Motor neuron (in vitro differentiated cells): ENCODE measurements around the gene PLCH2. TPM values are rescaled to one million over a fixed set of nuclear protein-coding genes. Genes with fewer than 3 reads are reported as not detected.
"Not testable (repeated sequence)": the region's sequence is repeated elsewhere in the genome, so short reads cannot be mapped to it uniquely, and the experiment has no call there.

ENCODE experiments used
- ATAC-seq, 8 experiments: fragments of 200-7000 bp; cut with Tn5 transposase; replicated peaks in 6 of 8; 2 replicates each; pipeline ENCODE4 v1.8.0; 2021; ENCODE audit warnings: mild to moderate bottlenecking in 8 of 8, moderate library complexity in 8 of 8
- H3K27ac ChIP-seq, 2 donors: fragments of 250-450 bp; sonication (Bioruptor Pico); 2 replicates each; pipeline ENCODE4 v1.9.0; 2021; ENCODE audit warnings: antibody characterized with exemption in 2 of 2, mild to moderate bottlenecking in 2 of 2, moderate library complexity in 1 of 2
- H3K4me1 ChIP-seq, 2 donors: fragments of 250-450 bp; sonication (Bioruptor Pico); replicated peaks in 1 of 2; 2 replicates each; pipeline ENCODE4 v1.6.1; 2021; ENCODE audit warnings: antibody characterized with exemption in 2 of 2, mild to moderate bottlenecking in 2 of 2, moderate library complexity in 1 of 2
- H3K4me3 ChIP-seq, 5 donors: fragments of 250-450 bp; sonication (Bioruptor Pico); 2 replicates each; pipeline ENCODE4 v1.9.0; 2021; ENCODE audit warnings: antibody characterized with exemption in 5 of 5, mild to moderate bottlenecking in 5 of 5, moderate library complexity in 4 of 5
- WGBS, 10 experiments: fragments of 450-650 bp; shearing (Covaris generic); methylation state at CpG; one replicate each; pipeline ENCODE4 v1.0.0; 2022; 5-methylcytosine and 5-hydroxymethylcytosine counted together
- in situ Hi-C, 9 experiments: fragments of 400-800 bp; cut with MboI; loops; one replicate each; pipeline ENCODE4 v1.15.0; 2021; ENCODE audit warnings: low sequenced_read_pairs in 9 of 9, low pct_unique_long_range_greater_than_20kb in 2 of 9; ENCODE audit not compliant: unreplicated experiment in 9 of 9
- total RNA-seq, 8 experiments: library from RNA; unstranded; fragments of 300-600 nt; gene quantifications; 2 replicates each; pipeline versions ENCODE4 v1.2.3 to v1.2.4, GENCODE V29; 2022

The PLCH2 gene
- total RNA-seq, 8 experiments from 2014 or later = 0.51 to 7.4 (median 4.9) TPM

GRCh38 chr1:2433196-2433595, 42.9 kb upstream of the PLCH2 start:
- Histone ChIP-seq H3K4me1 (peaks cover 39 to 47% of the 10 kb centered on the region in 2 donors), H3K4me3 (no peak overlapping the region), H3K27ac (no peak overlapping the region)
- in situ Hi-C loops = loop anchor here in 1 of 9 experiments (25.0 kb wide), 1 partner anchor 104 kb away; the partner anchor contains the start of genes HES5 and PANK4
- ATAC-seq = no peak
- 11 to 100% (median 81%) methylated on average over 1 to 12 of the region's 13 CpGs; no CpG with 5 or more reads in 2 of the 10 experiments for WGBS, 10 experiments

DNA sequence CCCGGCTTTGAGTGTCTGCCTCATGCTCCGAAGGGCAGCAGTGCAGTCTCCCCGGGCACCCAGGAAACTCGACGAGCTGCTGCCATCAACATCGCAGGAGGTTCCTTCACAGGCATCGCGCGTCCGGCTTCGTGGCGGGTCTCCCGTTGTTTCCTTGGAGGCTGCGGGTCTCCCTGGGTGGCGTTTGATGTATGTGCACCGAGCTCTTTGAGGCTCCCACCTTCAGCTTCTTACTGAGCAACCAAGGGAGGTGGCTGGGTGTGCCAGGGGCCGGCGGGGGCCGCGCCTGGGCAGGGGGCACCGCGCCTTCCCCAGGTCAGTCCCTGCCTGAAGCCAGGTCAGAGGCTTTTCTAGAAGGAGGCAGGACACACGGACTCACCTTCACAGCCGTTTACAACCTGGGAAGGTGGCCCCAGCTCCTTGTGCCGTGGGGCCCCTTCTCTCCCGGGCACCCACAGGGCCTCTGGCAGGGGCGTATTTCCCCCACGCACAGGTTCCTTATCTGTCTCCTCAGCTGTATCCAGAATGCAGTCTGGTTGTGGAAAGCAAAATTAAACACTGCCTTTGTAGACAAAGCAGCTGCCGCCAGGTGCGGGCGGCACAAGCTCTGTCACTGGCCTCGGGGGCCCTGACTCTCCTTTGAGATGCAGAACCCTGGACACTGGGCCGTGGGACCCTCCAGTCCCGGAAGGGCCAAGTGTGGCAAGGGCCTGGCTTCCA, 42.0 kb upstream of the PLCH2 start:
- in situ Hi-C loops = loop anchor here in 1 of 9 experiments (25.0 kb wide), 1 partner anchor 103 kb away; the partner anchor contains the start of genes HES5 and PANK4
- no peak overlapping the region for H3K27ac ChIP-seq
- no peak for ATAC-seq
- 40 to 86% (median 80%) methylated on average over 1 to 24 of the region's 34 CpGs; no CpG with 5 or more reads in 6 of the 10 experiments for WGBS, 10 experiments
- H3K4me1 ChIP-seq = peaks cover 40 to 52% of the 10 kb centered on the region in 2 donors
- H3K4me3 ChIP-seq = no peak overlapping the region

GRCh38 chr1:2435091-2435490, 41.0 kb upstream of the PLCH2 start:
- ATAC-seq = no peak
- Histone ChIP-seq H3K4me3 (no peak overlapping the region), H3K27ac (no peak overlapping the region), H3K4me1 (peaks cover 46 to 61% of the 10 kb centered on the region in 2 donors)
- in situ Hi-C loops = loop anchor here in 1 of 9 experiments (25.0 kb wide), 1 partner anchor 102 kb away; the partner anchor contains the start of genes HES5 and PANK4
- 78 to 80% methylated on average over 1 to 2 of the region's 9 CpGs; no CpG with 5 or more reads in 8 of the 10 experiments for WGBS, 10 experiments

DNA sequence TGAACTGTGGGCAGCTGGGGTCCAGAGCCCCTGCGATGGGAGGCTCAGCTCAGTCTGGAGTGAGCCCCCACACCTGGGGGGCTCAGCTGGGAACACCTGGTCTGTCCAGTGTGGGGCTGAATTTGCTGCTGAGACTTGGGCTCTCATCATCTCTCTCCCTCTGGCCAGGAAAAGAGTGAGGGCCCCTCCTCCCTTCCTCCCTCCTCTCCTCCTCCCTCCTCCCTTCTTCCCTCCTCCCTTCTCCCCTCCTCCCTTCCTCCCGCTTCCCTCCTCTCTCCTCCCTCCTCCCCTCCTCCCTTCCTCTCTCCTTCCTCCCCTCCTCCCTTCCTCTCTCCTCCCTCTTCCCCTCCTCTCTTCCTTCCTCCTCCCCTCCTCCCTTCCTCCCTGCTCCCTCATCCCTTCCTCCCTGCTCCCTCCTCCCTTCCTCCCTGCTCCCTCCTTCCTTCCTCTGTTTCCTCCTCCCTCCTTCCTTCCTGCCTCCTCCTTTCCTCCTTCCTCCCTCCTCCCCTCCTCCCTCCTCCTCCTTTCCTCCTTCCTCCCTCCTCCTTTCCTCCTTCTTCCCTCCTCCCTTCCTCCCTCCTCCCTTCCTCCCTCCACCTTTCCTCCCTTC, 40.2 kb upstream of the PLCH2 start:
- H3K4me3 ChIP-seq = no peak overlapping the region
- no CpG with 5 or more reads among the region's 2 CpGs for WGBS, 10 experiments
- peaks cover 44 to 59% of the 10 kb centered on the region in 2 donors for H3K4me1 ChIP-seq
- no peak for ATAC-seq
- H3K27ac ChIP-seq = no peak overlapping the region
- in situ Hi-C loops = loop anchor here in 1 of 9 experiments (25.0 kb wide), 1 partner anchor 101 kb away; the partner anchor contains the start of genes HES5 and PANK4

DNA sequence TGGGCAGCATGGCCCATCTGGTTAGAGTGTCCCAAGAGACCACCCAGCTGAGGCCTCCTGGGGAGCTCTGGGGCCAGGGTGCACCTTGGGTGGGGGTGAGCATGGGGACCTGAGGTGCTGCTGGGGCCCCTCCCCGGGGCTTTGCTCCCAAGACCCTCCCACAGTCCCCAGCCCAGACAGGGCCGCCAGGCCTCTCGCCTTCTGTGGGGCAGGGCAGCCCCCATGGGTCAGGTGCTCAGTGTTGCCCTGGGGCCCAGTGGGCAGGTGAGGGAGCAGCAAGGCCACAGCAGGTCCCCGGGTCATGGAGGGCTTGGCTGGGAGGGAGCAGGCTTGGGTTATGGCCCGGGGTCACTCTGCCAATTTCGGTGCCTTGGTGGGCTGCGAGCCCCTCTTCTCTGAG, 39.2 kb upstream of the PLCH2 start:
- Histone ChIP-seq H3K27ac (no peak overlapping the region), H3K4me3 (no peak overlapping the region), H3K4me1 (peaks cover 33 to 49% of the 10 kb centered on the region in 2 donors)
- in situ Hi-C loops = loop anchor here in 1 of 9 experiments (25.0 kb wide), 1 partner anchor 100 kb away; the partner anchor contains the start of genes HES5 and PANK4
- WGBS, 10 experiments = 17 to 68% (median 33%) methylated on average over 1 to 4 of the region's 7 CpGs; no CpG with 5 or more reads in 7 of the 10 experiments
- ATAC-seq = no peak

- Histone ChIP-seq H3K4me3 (no peak overlapping the region), H3K27ac (no peak overlapping the region), H3K4me1 (peaks cover 28 to 45% of the 10 kb centered on the region in 2 donors)
- 45 to 100% (median 75%) methylated on average over 1 to 14 of the region's 15 CpGs; no CpG with 5 or more reads in 2 of the 10 experiments for WGBS, 10 experiments
- in situ Hi-C loops = loop anchor here in 1 of 9 experiments (25.0 kb wide), 1 partner anchor 100 kb away; the partner anchor contains the start of genes HES5 and PANK4
- ATAC-seq = no peak
Observed at GRCh38 chr1:2437617-2438016, 38.5 kb upstream of the PLCH2 start.

- WGBS, 10 experiments = 48 to 91% (median 83%) methylated on average over 2 to 9 of the region's 15 CpGs; no CpG with 5 or more reads in 6 of the 10 experiments
- H3K4me3 ChIP-seq = no peak overlapping the region
- in situ Hi-C loops = loop anchor here in 1 of 9 experiments (25.0 kb wide), 1 partner anchor 99 kb away; the partner anchor contains the start of genes HES5 and PANK4
- no peak overlapping the region for H3K27ac ChIP-seq
- H3K4me1 ChIP-seq = peaks cover 28 to 45% of the 10 kb centered on the region in 2 donors
- peak in 1 of 8 experiments; percentile 62 for ATAC-seq
Observed at GRCh38 chr1:2438038-2438437, 38.1 kb upstream of the PLCH2 start.

GRCh38 chr1:2438641-2439040, 37.4 kb upstream of the PLCH2 start:
- no peak overlapping the region for H3K27ac ChIP-seq
- WGBS, 10 experiments = 69 to 100% (median 90%) methylated on average over 1 to 10 of the region's 14 CpGs; no CpG with 5 or more reads in 6 of the 10 experiments
- ATAC-seq = no peak
- peaks cover 25 to 42% of the 10 kb centered on the region in 2 donors for H3K4me1 ChIP-seq
- no peak overlapping the region for H3K4me3 ChIP-seq
- in situ Hi-C loops = loop anchor here in 1 of 9 experiments (25.0 kb wide), 1 partner anchor 99 kb away; the partner anchor contains the start of genes HES5 and PANK4

- Histone ChIP-seq H3K27ac (peak overlapping the region in 1 of 2 donors; percentile 48), H3K4me1 (peaks cover 22 to 40% of the 10 kb centered on the region in 2 donors), H3K4me3 (no peak overlapping the region)
- no peak for ATAC-seq
- 39 to 70% (median 60%) methylated on average over 1 to 13 of the region's 15 CpGs; no CpG with 5 or more reads in 6 of the 10 experiments for WGBS, 10 experiments
- in situ Hi-C loops = loop anchor here in 1 of 9 experiments (25.0 kb wide), 1 partner anchor 98 kb away; the partner anchor contains the start of genes HES5 and PANK4
Observed at GRCh38 chr1:2439369-2439768, 36.7 kb upstream of the PLCH2 start.

GRCh38 chr1:2440346-2440745, 35.7 kb upstream of the PLCH2 start:
- WGBS, 10 experiments = 85 to 96% (median 92%) methylated on average over 5 to 21 of the region's 23 CpGs; no CpG with 5 or more reads in 1 of the 10 experiments
- in situ Hi-C loops = loop anchor here in 1 of 9 experiments (25.0 kb wide), 1 partner anchor 97 kb away; the partner anchor contains the start of genes HES5 and PANK4
- H3K27ac ChIP-seq, H3K4me3 ChIP-seq, ATAC-seq: not testable (repeated sequence)
- H3K4me1 ChIP-seq = peaks cover 31 to 42% of the 10 kb centered on the region in 2 donors

- no peak overlapping the region for H3K27ac ChIP-seq
- 0 to 90% (median 50%) methylated on average over 1 to 5 of the region's 13 CpGs; no CpG with 5 or more reads in 5 of the 10 experiments for WGBS, 10 experiments
- H3K4me1 ChIP-seq = peaks cover 45 to 54% of the 10 kb centered on the region in 2 donors
- in situ Hi-C loops = loop anchor here in 1 of 9 experiments (25.0 kb wide), 1 partner anchor 96 kb away; the partner anchor contains the start of genes HES5 and PANK4
- no peak overlapping the region for H3K4me3 ChIP-seq
- ATAC-seq = peak in 3 of 8 experiments; percentile 22 to 90 (median 84)
Observed at GRCh38 chr1:2441746-2442145, 34.3 kb upstream of the PLCH2 start.

DNA sequence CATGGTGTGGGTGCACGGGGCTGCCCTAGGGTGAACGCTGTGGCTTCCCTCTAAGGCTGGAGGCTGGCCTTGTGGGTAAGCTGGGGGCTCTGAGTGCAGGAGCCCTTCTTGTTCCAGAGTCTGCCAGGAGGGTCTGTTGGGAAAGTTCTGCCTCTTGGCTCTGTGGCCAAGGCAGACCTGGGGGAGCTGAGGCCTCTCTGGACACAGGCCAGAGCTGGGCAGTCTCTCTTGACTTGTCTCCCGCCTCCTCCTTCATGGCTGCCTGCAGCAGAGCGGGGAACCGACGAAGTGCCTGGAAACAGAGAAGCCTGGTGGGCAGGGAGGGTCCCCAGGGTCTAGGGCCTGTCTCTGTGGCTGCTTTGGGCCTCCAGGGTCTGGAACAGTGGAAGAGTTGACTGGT, 33.4 kb upstream of the PLCH2 start:
- 40 to 88% (median 63%) methylated on average over 1 to 6 of the region's 6 CpGs; no CpG with 5 or more reads in 4 of the 10 experiments for WGBS, 10 experiments
- in situ Hi-C loops = loop anchor here in 1 of 9 experiments (25.0 kb wide), 1 partner anchor 95 kb away; the partner anchor contains the start of genes HES5 and PANK4
- no peak overlapping the region for H3K27ac ChIP-seq
- H3K4me3 ChIP-seq = no peak overlapping the region
- peaks cover 54 to 63% of the 10 kb centered on the region in 2 donors for H3K4me1 ChIP-seq
- peak in 1 of 8 experiments; percentile 2 for ATAC-seq
